DND-41 (cell line): Measurements from ENCODE around the gene IRF4.

Source experiments
- ATAC-seq: fragments of 200-7000 bp; cut with Tn5 transposase; 3 replicates; pipeline ENCODE4 v1.9.1; 2021; ENCODE audit warnings: low read depth; ENCODE audit not compliant: insufficient read depth
- DNase-seq: peaks from one replicate; pipeline ENCODE4 v3.0.0-alpha.2; 2020
- H2AFZ ChIP-seq: 2 replicates; pipeline ENCODE4 v1.6.0; 2012; ENCODE audit warnings: low read depth, low read length
- H3K27ac ChIP-seq: 2 replicates; pipeline ENCODE4 v1.5.1; 2012; ENCODE audit warnings: low read length, inconsistent platforms
- H3K27me3 ChIP-seq: fragments of 200-600 bp; sonication (generic); 2 replicates; pipeline ENCODE4 v1.6.0; 2012; ENCODE audit warnings: low read length, mild to moderate bottlenecking, inconsistent platforms; ENCODE audit not compliant: insufficient read depth, poor library complexity
- H3K36me3 ChIP-seq: 2 replicates; pipeline ENCODE4 v1.5.1; 2012; ENCODE audit warnings: low read length, inconsistent platforms; ENCODE audit not compliant: insufficient read depth
- H3K4me1 ChIP-seq: 2 replicates; pipeline ENCODE4 v1.5.1; 2012; ENCODE audit warnings: mild to moderate bottlenecking, low read length; ENCODE audit not compliant: insufficient read depth
- H3K4me2 ChIP-seq: 2 replicates; pipeline ENCODE4 v1.6.0; 2012; ENCODE audit warnings: mild to moderate bottlenecking, moderate library complexity, low read length, inconsistent platforms; ENCODE audit not compliant: insufficient read depth
- H3K4me3 ChIP-seq, 2 experiments: fragments of 200-600 bp in 1 of 2; shearing (Covaris generic) in 1 of 2; 2 replicates each; pipeline ENCODE4 v1.5.1; 2012 to 2016; ENCODE audit warnings: inconsistent platforms in 2 of 2, low read length in 2 of 2, mild to moderate bottlenecking in 2 of 2, low read depth in 1 of 2, moderate library complexity in 1 of 2
- H3K79me2 ChIP-seq: 2 replicates; pipeline ENCODE4 v1.6.0; 2012; ENCODE audit warnings: low read length, inconsistent platforms; ENCODE audit not compliant: insufficient read depth
- H3K9ac ChIP-seq: 2 replicates; pipeline ENCODE4 v1.6.0; 2012; ENCODE audit warnings: low read depth, mild to moderate bottlenecking, inconsistent platforms, low read length, moderate library complexity
- H3K9me3 ChIP-seq: 2 replicates; pipeline ENCODE4 v1.5.1; 2012; ENCODE audit warnings: low read length, moderate library complexity, mild to moderate bottlenecking, inconsistent platforms; ENCODE audit not compliant: insufficient read depth, severe bottlenecking
- H4K20me1 ChIP-seq: 2 replicates; pipeline ENCODE4 v1.6.0; 2012; ENCODE audit warnings: low read length; ENCODE audit not compliant: insufficient read depth
- CTCF ChIP-seq: IDR thresholded peaks from 2 replicates; pipeline ENCODE4 v1.5.1; 2012; ENCODE audit warnings: borderline replicate concordance, low read length, moderate library complexity, mild to moderate bottlenecking; ENCODE audit not compliant: poor library complexity, severe bottlenecking; ENCODE audit errors: extremely low read depth
- EZH2 ChIP-seq: IDR thresholded peaks from 3 replicates; pipeline ENCODE4 v1.6.1; 2012; ENCODE audit warnings: borderline replicate concordance, low read depth, mild to moderate bottlenecking, moderate library complexity, low read length, inconsistent platforms; ENCODE audit not compliant: severe bottlenecking

IRF4 gene

GRCh38 chr6:348860-349396 is 42.6 kb upstream of the IRF4 start:
- Histone ChIP-seq H3K27me3 (no peaks in the 10 kb centered on the region), H4K20me1 (no peaks in the 10 kb centered on the region), H3K4me3 (no peak overlapping the region), H3K4me1 (no peaks in the 10 kb centered on the region), H3K79me2 (no peaks in the 10 kb centered on the region), H2AFZ (no peak overlapping the region), H3K4me2 (no peak overlapping the region), H3K9ac (no peak overlapping the region), H3K9me3 (no peaks in the 10 kb centered on the region), H3K27ac (no peak overlapping the region), H3K36me3 (peaks cover 15% of the 10 kb centered on the region; the same call in 1 of the 2 replicates)
- DNase-seq (no peak), ATAC-seq (no peak)
- no peak for TF ChIP-seq CTCF
- no peak for TF ChIP-seq EZH2

- Histone ChIP-seq H3K4me1 (no peaks in the 10 kb centered on the region), H2AFZ (no peak overlapping the region), H3K4me2 (no peak overlapping the region), H3K9me3 (no peaks in the 10 kb centered on the region), H3K27me3 (no peaks in the 10 kb centered on the region), H3K79me2 (no peaks in the 10 kb centered on the region), H3K36me3 (peaks cover 15% of the 10 kb centered on the region; the same call in 1 of the 2 replicates), H3K27ac (no peak overlapping the region), H3K9ac (no peak overlapping the region), H3K4me3 (no peak overlapping the region), H4K20me1 (no peaks in the 10 kb centered on the region)
- no peak for DNase-seq
- no peak for ATAC-seq
- TF ChIP-seq EZH2, result no peak
- TF ChIP-seq CTCF, result no peak
These were observed 42.0 kb upstream of the IRF4 start for GRCh38 chr6:349491-349921.

GRCh38 chr6:350371-350770 is 41.2 kb upstream of the IRF4 start:
- TF ChIP-seq CTCF, result no peak
- TF ChIP-seq EZH2, result no peak
- H3K4me2 ChIP-seq, result no peak overlapping the region

More at GRCh38 chr6:350371-350770, 41.2 kb upstream of the IRF4 start:
- no peak overlapping the region for H3K9ac ChIP-seq
- ATAC-seq (no peak), DNase-seq (no peak)
- no peaks in the 10 kb centered on the region for H3K4me1 ChIP-seq
- no peaks in the 10 kb centered on the region for H3K9me3 ChIP-seq
- H3K79me2 ChIP-seq, result no peaks in the 10 kb centered on the region
- no peak overlapping the region for H2AFZ ChIP-seq
- no peaks in the 10 kb centered on the region for H3K27me3 ChIP-seq
- H3K4me3 ChIP-seq, result no peak overlapping the region
- peaks cover 15% of the 10 kb centered on the region; the same call in 1 of the 2 replicates for H3K36me3 ChIP-seq
- no peaks in the 10 kb centered on the region for H4K20me1 ChIP-seq
- no peak overlapping the region for H3K27ac ChIP-seq
